Measurements from ENCODE around the gene DDX41.

- TF ChIP-seq CEBPB (IDR thresholded peaks at IDR 0.05; ENCODE audit: borderline replicate concordance in 1 of 2, low read depth in 2 of 2, low read length in 2 of 2) (no peak), EZH2 (IDR thresholded peaks at IDR 0.05; ENCODE audit: borderline replicate concordance, control insufficient read depth, low read depth, low read length) (no peak), YY1 (IDR thresholded peaks at IDR 0.05; ENCODE audit: low read depth, low read length) (no peak), ZZZ3 (IDR thresholded peaks at IDR 0.05; ENCODE audit: control insufficient read depth, insufficient read length, low read depth) (no peak), JUNB (IDR thresholded peaks at IDR 0.05) (no peak)
Observed at GRCh38 chr5:177504086-177505056, 12.4 kb downstream of the DDX41 start.

Data from GM12878 (cell line).